Common myeloid progenitor, CD34-positive (primary cell): ENCODE measurements around the gene CNTN4.

ENCODE experiments used
- CTCF ChIA-PET: fragments of 350-600 bp; sonication (Branson Sonifier 250); formaldehyde crosslinking; loops from one replicate; lab custom pipeline; 2021; ENCODE audit warnings: antibody characterized with exemption; lab: Charles Lee
- POLR2A ChIA-PET: fragments of 350-600 bp; sonication (Branson Sonifier 250); formaldehyde crosslinking; loops from one replicate; lab custom pipeline; 2021; ENCODE audit warnings: antibody characterized with exemption; lab: Charles Lee
- DNase-seq, 3 donors: peaks; one replicate each; pipeline versions ENCODE4 v3.0.0 to v3.0.0-alpha.2; 2013
- H3K27ac ChIP-seq, 2 experiments: 1 replicate in 1 of 2; 2 replicates in 1 of 2; pipeline ENCODE4 v1.7.0; 2013; ENCODE audit warnings: inconsistent platforms in 2 of 2, low read length in 2 of 2, mild to moderate bottlenecking in 2 of 2, low read depth in 1 of 2, moderate library complexity in 1 of 2; ENCODE audit not compliant: severe bottlenecking in 2 of 2, insufficient read depth in 1 of 2, poor library complexity in 1 of 2
- H3K27me3 ChIP-seq, 5 experiments: replicated peaks in 2 of 5; 1 replicate in 3 of 5; 2 replicates in 2 of 5; pipeline versions ENCODE4 v1.6.1 to v1.7.0; 2013; ENCODE audit warnings: low read length in 4 of 5, mild to moderate bottlenecking in 2 of 5, moderate library complexity in 2 of 5, inconsistent platforms in 1 of 5; ENCODE audit not compliant: insufficient read depth in 5 of 5, control insufficient read depth in 4 of 5
- H3K36me3 ChIP-seq, 4 experiments: 1 replicate in 2 of 4; 2 replicates in 2 of 4; pipeline versions ENCODE4 v1.6.1 to v1.7.0; 2013; ENCODE audit warnings: low read length in 3 of 4, control low read depth in 1 of 4, mild to moderate bottlenecking in 1 of 4; ENCODE audit not compliant: control insufficient read depth in 4 of 4, insufficient read depth in 4 of 4
- H3K4me1 ChIP-seq, 4 experiments: 1 replicate in 3 of 4; 2 replicates in 1 of 4; pipeline versions ENCODE4 v1.6.1 to v1.7.1; 2013; ENCODE audit warnings: low read length in 3 of 4, mild to moderate bottlenecking in 3 of 4, control low read depth in 1 of 4, inconsistent platforms in 1 of 4, moderate library complexity in 1 of 4; ENCODE audit not compliant: control insufficient read depth in 4 of 4, insufficient read depth in 4 of 4; ENCODE audit errors: control extremely low read depth in 1 of 4
- H3K4me3 ChIP-seq, 7 experiments: 1 replicate in 4 of 7; 2 replicates in 3 of 7; pipeline versions ENCODE4 v1.5.1 to v1.7.0; 2013; ENCODE audit warnings: mild to moderate bottlenecking in 7 of 7, low read length in 6 of 7, moderate library complexity in 6 of 7, inconsistent platforms in 2 of 7, low read depth in 2 of 7, control low read depth in 1 of 7; ENCODE audit not compliant: insufficient read depth in 4 of 7, control insufficient read depth in 1 of 7; ENCODE audit errors: extremely low read depth in 1 of 7
- H3K9me3 ChIP-seq, 5 experiments: 1 replicate in 4 of 5; 2 replicates in 1 of 5; pipeline versions ENCODE4 v1.6.1 to v1.7.1; 2013; ENCODE audit warnings: low read length in 4 of 5, mild to moderate bottlenecking in 2 of 5, inconsistent platforms in 1 of 5, low read depth in 1 of 5, moderate library complexity in 1 of 5; ENCODE audit not compliant: control insufficient read depth in 4 of 5, insufficient read depth in 2 of 5; ENCODE audit errors: control extremely low read depth in 1 of 5
- WGBS: methylation state at CpG from one replicate; pipeline ENCODE4 v1.1.5; 2013; ENCODE audit not compliant: insufficient coverage; 5-methylcytosine and 5-hydroxymethylcytosine counted together

The CNTN4 gene

DNA sequence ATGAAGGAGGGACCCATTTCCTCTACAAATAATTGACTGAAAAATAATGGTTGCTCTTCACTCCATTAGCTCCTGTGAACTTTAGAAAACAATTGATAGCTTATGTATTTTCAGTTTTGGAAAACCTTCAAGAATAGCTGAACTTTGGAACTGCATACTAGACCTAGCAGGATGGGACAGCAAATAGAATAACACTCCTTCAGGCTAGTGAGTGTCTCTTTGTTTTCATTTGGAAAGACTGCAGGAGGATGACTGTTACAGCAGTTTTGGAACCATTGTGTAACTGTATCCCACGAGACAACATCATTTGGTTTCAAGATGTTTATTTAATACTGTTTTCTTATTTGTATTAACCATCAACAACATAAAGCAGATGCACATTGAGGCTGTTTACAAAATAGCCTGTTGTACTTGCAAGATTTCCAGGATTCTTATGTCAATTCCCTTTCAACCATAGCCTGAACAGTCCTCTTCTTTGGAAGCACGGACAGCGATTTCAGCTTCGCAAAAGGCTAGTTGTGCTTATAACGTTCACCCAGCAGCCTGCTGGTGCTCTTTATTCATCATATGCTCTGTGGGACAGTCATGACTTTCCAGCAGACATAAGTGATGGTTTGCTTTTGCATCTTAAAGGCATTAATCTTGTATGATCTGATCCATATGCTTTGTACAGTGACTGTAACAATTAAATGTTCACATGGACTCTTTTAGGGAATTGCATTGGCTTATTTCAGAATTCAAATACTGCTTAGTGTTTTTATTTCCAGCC, 676.0 kb downstream of the CNTN4 start:
- ChIA-PET CTCF (no interaction called here), POLR2A (interaction anchor here (0.5 kb wide), 1 partner anchor 124 kb away, joined by 3 read pairs; no protein-coding TSS in a partner anchor)
- Histone ChIP-seq H3K4me3 (no peak overlapping the region), H3K36me3 (no peaks in the 10 kb centered on the region), H3K9me3 (no peaks in the 10 kb centered on the region), H3K4me1 (no peaks in the 10 kb centered on the region), H3K27ac (no peak overlapping the region), H3K27me3 (no peaks in the 10 kb centered on the region)
- DNase-seq, result no peak
- WGBS, result 89% methylated on average over 4 of the region's 5 CpGs

DNA sequence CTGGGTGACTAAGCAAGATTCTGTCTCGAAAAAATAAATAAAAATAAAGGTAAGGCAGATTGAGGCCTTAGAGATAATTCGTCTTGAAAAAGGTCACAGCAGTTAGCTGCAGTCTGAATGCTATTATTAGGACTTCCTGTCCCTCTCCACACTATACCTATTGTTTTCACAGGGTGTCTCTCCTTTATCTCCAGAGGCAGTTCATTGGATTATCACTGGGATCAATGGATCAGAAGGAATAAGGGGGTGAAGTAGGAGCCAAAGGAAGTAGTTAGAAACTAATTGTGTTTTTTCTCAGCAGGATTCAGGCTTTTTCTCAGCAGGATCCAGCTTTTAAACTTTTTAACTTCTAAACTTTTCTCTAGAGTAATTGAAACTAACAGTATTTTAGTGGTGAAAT, 684.6 kb downstream of the CNTN4 start:
- Histone ChIP-seq H3K36me3 (no peaks in the 10 kb centered on the region), H3K27ac (no peak overlapping the region), H3K4me1 (no peaks in the 10 kb centered on the region), H3K27me3 (no peaks in the 10 kb centered on the region), H3K9me3 (no peaks in the 10 kb centered on the region), H3K4me3 (no peak overlapping the region)
- no CpG with 5 or more reads among the region's 2 CpGs for WGBS
- CTCF ChIA-PET, result no interaction called here
- POLR2A ChIA-PET, result no interaction called here
- no peak for DNase-seq

DNA sequence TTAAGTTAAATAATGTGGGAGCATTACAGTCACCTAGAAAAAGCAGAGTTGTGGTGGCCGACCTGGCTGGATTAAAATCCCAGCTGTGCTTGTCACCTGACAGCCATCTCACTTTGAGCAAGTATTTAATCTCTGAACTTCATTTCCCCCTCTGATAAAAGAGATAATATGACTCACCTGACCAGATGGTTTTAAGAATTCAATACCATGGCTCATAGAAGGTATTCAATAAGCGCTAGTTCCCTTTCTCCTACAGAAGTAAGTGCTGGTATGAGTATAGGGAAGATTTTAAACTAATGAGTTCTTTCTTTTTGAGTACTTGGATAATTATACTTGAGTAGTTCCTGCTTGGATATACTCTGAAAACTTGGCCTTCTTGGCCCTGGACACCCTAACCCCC, 686.0 kb downstream of the CNTN4 start:
- Histone ChIP-seq H3K27me3 (no peaks in the 10 kb centered on the region), H3K36me3 (no peaks in the 10 kb centered on the region), H3K27ac (no peak overlapping the region), H3K4me1 (no peaks in the 10 kb centered on the region), H3K4me3 (no peak overlapping the region), H3K9me3 (no peaks in the 10 kb centered on the region)
- WGBS, result 100% methylated on average over 1 of the region's 2 CpGs
- ChIA-PET CTCF (no interaction called here), POLR2A (no interaction called here)
- DNase-seq, result no peak

DNA sequence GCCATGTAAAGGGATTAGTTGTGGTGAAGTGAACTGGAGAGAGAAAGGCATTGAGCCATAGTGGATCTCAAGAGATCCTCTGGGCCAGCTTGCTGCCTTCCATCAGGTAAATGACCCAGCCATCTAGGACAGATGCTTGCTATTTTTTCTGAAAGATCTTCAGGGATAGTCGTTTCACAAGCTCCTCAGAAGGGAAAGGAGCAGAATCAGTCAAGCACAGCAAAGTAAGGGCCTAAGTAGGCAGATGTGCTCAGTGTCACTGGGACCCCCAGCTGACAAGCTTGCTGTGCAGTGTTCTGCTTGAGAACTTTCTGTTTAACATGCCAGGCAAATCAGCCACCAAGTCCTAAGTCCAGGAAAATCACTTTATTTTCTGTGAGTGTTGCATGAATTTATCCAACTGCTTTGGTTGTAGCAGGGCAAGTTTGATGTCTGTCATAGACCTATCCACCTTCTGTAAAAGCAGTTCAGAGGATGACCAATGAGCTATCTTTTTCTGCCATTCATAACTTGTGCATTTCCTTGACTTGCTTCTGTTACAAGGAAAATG, 691.7 kb downstream of the CNTN4 start:
- POLR2A ChIA-PET, result no interaction called here
- no peaks in the 10 kb centered on the region for H3K9me3 ChIP-seq
- CTCF ChIA-PET, result no interaction called here
- no peak for DNase-seq
- H3K27me3 ChIP-seq, result no peaks in the 10 kb centered on the region
- no peak overlapping the region for H3K27ac ChIP-seq
- no peaks in the 10 kb centered on the region for H3K4me1 ChIP-seq
- H3K4me3 ChIP-seq, result no peak overlapping the region
- H3K36me3 ChIP-seq, result no peaks in the 10 kb centered on the region
- 71% methylated on average over 1 of the region's 1 CpG for WGBS

DNA sequence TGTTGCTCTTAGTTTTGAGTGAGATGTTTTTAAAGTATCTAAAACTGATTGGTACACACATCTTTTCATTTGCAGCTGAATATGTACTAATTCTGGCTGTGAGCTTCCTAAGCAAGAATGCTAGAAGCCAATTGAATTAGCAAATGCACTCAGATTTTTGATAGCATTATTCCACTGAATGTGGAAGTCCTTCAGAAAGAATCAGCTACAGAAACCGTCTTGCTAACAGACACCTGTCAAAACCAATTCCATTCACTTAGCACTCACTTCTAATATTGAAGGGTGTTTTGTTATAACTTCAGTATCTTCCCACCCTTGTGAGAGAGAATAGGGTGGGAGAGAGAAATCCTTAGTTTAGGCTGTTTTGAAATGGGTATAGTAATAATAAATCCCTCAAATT, 693.8 kb downstream of the CNTN4 start:
- Histone ChIP-seq H3K27ac (no peak overlapping the region), H3K36me3 (no peaks in the 10 kb centered on the region), H3K27me3 (no peaks in the 10 kb centered on the region), H3K4me1 (no peaks in the 10 kb centered on the region), H3K9me3 (no peaks in the 10 kb centered on the region), H3K4me3 (no peak overlapping the region)
- ChIA-PET POLR2A (no interaction called here), CTCF (no interaction called here)
- no CpG with 5 or more reads among the region's 1 CpG for WGBS
- DNase-seq, result no peak

DNA sequence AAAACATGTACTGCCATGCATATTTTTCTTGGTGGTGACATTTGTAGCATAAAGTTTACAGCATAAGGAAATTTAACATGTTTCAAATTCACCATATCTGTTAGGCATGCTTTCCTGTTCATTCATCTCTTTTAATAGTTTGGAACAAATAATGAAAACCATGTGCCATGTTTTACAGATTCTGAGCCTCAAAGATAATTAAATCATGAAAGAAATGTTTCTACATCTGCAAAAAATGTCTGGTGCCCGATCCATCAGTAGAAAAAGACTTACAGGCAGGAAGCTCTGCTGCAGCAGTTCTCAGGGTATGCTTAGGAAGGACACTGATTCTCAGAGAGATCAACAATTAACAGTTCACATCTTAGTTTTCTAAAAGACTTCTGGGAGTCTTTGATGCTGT, 695.3 kb downstream of the CNTN4 start:
- POLR2A ChIA-PET, result no interaction called here
- 100% methylated on average over 1 of the region's 1 CpG for WGBS

DNA sequence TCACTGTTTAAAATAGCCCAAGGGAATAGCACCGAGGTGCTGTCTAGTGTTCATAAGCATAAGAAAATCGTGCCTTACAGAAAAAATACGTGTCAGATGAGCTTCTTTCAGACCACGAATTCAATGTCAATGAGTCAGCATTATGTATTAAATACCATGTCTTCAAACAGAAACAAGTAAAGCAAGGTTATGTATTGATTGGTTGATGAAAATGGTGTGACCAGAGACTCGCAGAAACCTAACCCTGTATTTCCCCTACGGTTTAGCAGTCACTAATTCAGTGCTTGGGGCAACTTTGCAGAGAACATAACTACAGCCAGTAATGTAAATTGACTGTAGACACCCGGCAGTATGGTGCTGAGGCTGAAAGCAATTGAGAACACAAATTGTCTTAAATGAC, 703.8 kb downstream of the CNTN4 start:
- H3K27ac ChIP-seq, result no peak overlapping the region
- no peak overlapping the region for H3K4me3 ChIP-seq
- H3K36me3 ChIP-seq, result no peaks in the 10 kb centered on the region
- POLR2A ChIA-PET, result no interaction called here
- no peaks in the 10 kb centered on the region for H3K27me3 ChIP-seq
- no peaks in the 10 kb centered on the region for H3K9me3 ChIP-seq
- 77% methylated on average over 4 of the region's 7 CpGs for WGBS
- H3K4me1 ChIP-seq, result no peaks in the 10 kb centered on the region
- DNase-seq, result no peak
- CTCF ChIA-PET, result no interaction called here

More for the DNA sequence above, 695.3 kb downstream of the CNTN4 start:
- Histone ChIP-seq H3K9me3 (no peaks in the 10 kb centered on the region), H3K4me1 (no peaks in the 10 kb centered on the region), H3K4me3 (no peak overlapping the region), H3K36me3 (no peaks in the 10 kb centered on the region), H3K27me3 (no peaks in the 10 kb centered on the region), H3K27ac (no peak overlapping the region)
- no peak for DNase-seq
- CTCF ChIA-PET, result no interaction called here
